Ascending aorta (tissue), 2 donors: ENCODE measurements around the gene PGBD5. TPM values are rescaled to one million over a fixed set of nuclear protein-coding genes. Genes with fewer than 3 reads are reported as not detected.

Source experiments
- DNase-seq, 2 donors: peaks; one replicate each; pipeline ENCODE4 v3.0.0-alpha.2; 2019; ENCODE audit warnings: low spot score in 2 of 2
- H3K27ac ChIP-seq, 2 donors: fragments of 200-600 bp; sonication (generic); one replicate each; pipeline ENCODE4 v1.5.1; 2016 to 2017; ENCODE audit warnings: mild to moderate bottlenecking in 1 of 2
- H3K27me3 ChIP-seq: fragments of 200-600 bp; sonication (generic); one replicate; pipeline ENCODE4 v1.5.1; 2017
- H3K36me3 ChIP-seq, 2 donors: fragments of 200-600 bp; sonication (generic); one replicate each; pipeline ENCODE4 v1.5.1; 2016
- H3K4me1 ChIP-seq, 2 donors: fragments of 200-600 bp; sonication (generic); one replicate each; pipeline ENCODE4 v1.5.1; 2016 to 2017; ENCODE audit warnings: mild to moderate bottlenecking in 1 of 2
- H3K4me3 ChIP-seq, 2 donors: fragments of 200-600 bp; sonication (generic); one replicate each; pipeline ENCODE4 v1.5.1; 2016 to 2017; ENCODE audit warnings: mild to moderate bottlenecking in 1 of 2
- H3K9me3 ChIP-seq, 2 donors: fragments of 200-600 bp; sonication (generic); one replicate each; pipeline ENCODE4 v1.5.1; 2016
- intact Hi-C: fragments of 100-400 bp; cut with DNase I; formaldehyde crosslinking; loops from one replicate; pipeline ENCODE4 v1.15.1; 2023
- total RNA-seq: library from RNA; depleted of rRNA; stranded (reverse); fragments of >200 nt; gene quantifications from one replicate; pipeline ENCODE4 v1.1.0, GENCODE V29; 2016
- TF ChIP-seq, protein P1 (sequence below), 3 experiments: fragments of 200-600 bp in 2 of 3; fragments of 450-650 bp in 1 of 3; sonication (generic) in 2 of 3; IDR thresholded peaks; one replicate each; pipeline ENCODE4 v1.5.1; 2016 to 2019; ENCODE audit warnings: antibody characterized with exemption in 3 of 3, mild to moderate bottlenecking in 1 of 3, moderate library complexity in 1 of 3

PGBD5 gene
- total RNA-seq, 1 donor from 2014 or later = not detected

DNA sequence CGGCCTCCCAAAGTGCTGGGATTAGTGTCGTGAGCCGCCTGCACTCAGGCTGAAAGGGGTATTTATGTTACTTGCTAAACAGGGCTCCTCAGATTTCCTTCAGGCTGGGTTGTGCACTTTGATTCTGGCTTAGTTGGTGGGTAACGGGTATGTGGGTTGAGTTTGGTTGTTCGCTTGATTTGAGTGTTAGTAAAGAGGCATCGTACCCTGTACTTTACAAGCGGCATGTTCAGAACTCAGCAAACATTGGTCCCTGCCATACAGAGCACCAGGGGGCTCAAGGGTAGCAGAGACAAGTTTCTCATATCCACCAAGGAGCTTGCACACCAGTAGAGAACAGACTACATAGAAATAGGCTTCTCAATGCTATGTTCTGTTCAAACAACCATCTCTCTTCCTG is 147.8 kb downstream of the PGBD5 start:
- Histone ChIP-seq H3K27ac (no peak overlapping the region), H3K36me3 (peaks cover 50 to 60% of the 10 kb centered on the region in 2 donors), H3K9me3 (no peaks in the 10 kb centered on the region), H3K4me1 (peaks cover 2 to 6% of the 10 kb centered on the region in 2 donors), H3K27me3 (no peaks in the 10 kb centered on the region), H3K4me3 (no peak overlapping the region)
- TF ChIP-seq, protein P1, sequence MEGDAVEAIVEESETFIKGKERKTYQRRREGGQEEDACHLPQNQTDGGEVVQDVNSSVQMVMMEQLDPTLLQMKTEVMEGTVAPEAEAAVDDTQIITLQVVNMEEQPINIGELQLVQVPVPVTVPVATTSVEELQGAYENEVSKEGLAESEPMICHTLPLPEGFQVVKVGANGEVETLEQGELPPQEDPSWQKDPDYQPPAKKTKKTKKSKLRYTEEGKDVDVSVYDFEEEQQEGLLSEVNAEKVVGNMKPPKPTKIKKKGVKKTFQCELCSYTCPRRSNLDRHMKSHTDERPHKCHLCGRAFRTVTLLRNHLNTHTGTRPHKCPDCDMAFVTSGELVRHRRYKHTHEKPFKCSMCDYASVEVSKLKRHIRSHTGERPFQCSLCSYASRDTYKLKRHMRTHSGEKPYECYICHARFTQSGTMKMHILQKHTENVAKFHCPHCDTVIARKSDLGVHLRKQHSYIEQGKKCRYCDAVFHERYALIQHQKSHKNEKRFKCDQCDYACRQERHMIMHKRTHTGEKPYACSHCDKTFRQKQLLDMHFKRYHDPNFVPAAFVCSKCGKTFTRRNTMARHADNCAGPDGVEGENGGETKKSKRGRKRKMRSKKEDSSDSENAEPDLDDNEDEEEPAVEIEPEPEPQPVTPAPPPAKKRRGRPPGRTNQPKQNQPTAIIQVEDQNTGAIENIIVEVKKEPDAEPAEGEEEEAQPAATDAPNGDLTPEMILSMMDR (IDR thresholded peaks at IDR 0.05) = no peak
- intact Hi-C loops = no loop called here
- DNase-seq = peak in 1 of 2 donors; percentile 44

DNA sequence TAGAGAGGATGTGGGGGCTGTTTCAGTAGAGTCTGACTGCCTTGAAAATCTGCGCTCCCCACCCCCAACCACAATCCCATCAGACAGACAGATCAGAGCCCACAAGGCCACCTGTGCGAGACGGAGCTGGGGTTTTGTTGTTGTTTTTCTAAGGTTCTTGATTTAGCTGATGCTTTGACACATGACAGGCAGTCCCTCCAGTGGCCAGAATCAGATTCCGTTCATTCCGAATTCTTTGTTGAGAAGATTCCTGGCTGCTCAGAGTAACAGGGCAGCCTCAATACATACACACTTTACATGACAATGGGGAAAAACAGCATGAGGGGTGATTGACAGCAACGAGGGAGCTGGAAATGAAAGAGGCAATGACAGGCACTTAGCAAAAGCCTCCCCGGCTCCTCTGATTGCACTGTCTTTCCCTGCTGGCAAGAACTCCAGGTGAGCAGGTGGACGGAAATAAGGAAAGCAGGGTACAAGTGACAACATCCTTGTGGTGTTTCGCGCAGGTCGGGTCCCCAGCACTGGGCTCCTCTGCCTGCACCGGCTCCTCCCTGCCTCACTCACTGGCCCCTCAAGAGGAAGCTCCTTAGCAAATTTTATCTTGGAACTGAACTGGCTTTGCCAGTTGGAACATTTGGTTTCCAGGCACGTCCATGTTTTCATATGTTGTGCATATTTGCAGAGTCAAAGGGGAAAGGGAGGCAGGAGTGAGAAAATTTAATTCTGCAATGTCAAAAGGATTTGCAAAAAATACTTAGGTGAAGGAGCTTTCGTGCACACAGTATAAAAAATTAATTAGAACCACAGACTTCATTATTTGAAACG is 148.7 kb downstream of the PGBD5 start:
- Histone ChIP-seq H3K27me3 (no peaks in the 10 kb centered on the region), H3K4me3 (no peak overlapping the region), H3K27ac (no peak overlapping the region), H3K36me3 (peaks cover 50 to 55% of the 10 kb centered on the region in 2 donors), H3K4me1 (peaks cover 2 to 6% of the 10 kb centered on the region in 2 donors), H3K9me3 (no peaks in the 10 kb centered on the region)
- DNase-seq = peak in 1 of 2 donors; percentile 37
- intact Hi-C loops = no loop called here
- TF ChIP-seq, protein P1 (IDR thresholded peaks at IDR 0.05) = no peak

DNA sequence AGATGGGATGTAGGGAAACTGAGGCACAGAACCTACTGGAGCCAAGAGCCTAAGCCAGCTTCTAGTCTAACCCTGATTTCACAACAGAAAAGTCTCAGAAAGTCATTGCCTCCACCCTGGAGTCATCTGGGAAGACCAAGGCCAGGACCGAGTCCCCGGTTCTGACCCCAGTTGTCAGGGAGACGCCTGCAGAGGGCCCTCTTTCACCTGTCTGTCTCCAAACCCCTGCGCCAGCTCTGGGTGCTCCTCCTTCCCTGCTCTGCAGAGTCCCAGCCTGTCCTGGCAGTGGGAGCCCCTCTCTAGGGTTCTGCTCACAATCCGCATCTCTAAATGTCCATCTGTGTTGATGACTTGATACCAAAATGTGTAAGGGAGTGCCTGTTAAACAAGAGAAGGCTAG is 149.7 kb downstream of the PGBD5 start:
- Histone ChIP-seq H3K27me3 (no peaks in the 10 kb centered on the region), H3K4me3 (no peak overlapping the region), H3K4me1 (peaks cover 2 to 6% of the 10 kb centered on the region in 2 donors), H3K36me3 (peaks cover 49 to 50% of the 10 kb centered on the region in 2 donors), H3K9me3 (no peaks in the 10 kb centered on the region), H3K27ac (no peak overlapping the region)
- DNase-seq = peak in 1 of 2 donors; percentile 39
- TF ChIP-seq, protein P1 (IDR thresholded peaks at IDR 0.05) = no peak
- intact Hi-C loops = no loop called here

DNA sequence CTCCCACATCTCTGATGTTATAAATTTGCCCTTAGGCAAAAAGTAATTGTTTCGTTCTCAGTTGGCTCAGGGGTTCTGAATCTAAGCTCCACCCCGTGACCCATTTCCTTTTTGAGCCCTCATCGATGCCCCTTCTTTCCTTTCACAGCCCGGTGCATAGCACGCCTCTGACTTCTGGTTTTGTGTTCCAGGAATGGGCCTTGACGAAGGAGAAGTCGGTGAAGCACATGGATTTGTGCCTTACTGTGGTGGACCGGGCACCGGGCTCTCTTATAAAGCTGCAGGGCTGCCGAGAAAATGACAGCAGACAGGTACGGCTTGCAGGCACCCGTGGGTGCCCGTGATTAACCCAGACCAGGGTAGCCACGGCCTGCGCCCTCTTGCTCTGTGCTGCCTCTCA is 151.9 kb downstream of the PGBD5 start:
- TF ChIP-seq, protein P1 (IDR thresholded peaks at IDR 0.05) = no peak
- Histone ChIP-seq H3K4me1 (peaks cover 8 to 26% of the 10 kb centered on the region in 2 donors), H3K27ac (peak overlapping the region; percentile 47 to 71), H3K36me3 (peaks cover 28 to 29% of the 10 kb centered on the region in 2 donors), H3K4me3 (no peak overlapping the region), H3K27me3 (no peaks in the 10 kb centered on the region), H3K9me3 (no peaks in the 10 kb centered on the region)
- intact Hi-C loops = no loop called here
- peak in 1 of 2 donors; percentile 62 for DNase-seq

DNA sequence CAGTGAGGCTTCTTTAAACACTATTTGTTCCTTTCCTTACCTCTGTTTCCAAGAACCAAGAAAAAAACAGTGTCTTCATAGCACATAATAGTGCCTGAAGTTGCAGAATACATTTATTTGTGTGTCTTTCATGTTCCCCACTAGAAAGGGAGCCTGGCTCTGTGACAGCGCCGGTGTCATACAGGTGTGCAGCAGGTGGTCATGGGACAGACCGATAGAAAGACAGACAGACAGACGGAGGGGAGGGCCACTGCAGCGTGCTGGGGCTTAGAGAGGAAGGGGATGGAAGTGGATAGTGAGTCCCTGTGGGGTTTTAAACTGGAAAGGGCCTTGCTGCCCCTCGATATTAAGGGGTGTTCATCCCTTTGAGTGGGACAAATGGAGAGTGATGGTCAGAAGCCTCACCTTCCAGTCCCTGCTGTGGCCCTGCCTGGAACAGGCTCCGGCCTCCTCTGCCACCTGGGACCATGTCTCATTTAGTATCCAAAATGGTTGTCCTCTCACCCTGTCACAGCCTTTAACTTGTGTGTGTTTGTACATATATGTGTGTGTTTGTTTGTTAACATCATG is 152.9 kb downstream of the PGBD5 start:
- H3K27ac ChIP-seq = peak overlapping the region; percentile 31 to 71
- no peaks in the 10 kb centered on the region for H3K9me3 ChIP-seq
- DNase-seq = peak in 1 of 2 donors; percentile 51
- H3K27me3 ChIP-seq = no peaks in the 10 kb centered on the region
- intact Hi-C loops = no loop called here
- TF ChIP-seq, protein P1 (IDR thresholded peaks at IDR 0.05) = no peak
- peaks cover 8 to 34% of the 10 kb centered on the region in 2 donors for H3K4me1 ChIP-seq
- no peak overlapping the region for H3K4me3 ChIP-seq
- peaks cover 18 to 23% of the 10 kb centered on the region in 2 donors for H3K36me3 ChIP-seq
